HG03045 (cell line): ENCODE results near the gene ACP4.

Source experiments
- ATAC-seq: cut with Tn5 transposase; IDR thresholded peaks from one replicate; pipeline ENCODE4 v1.9.1; 2021; ENCODE audit warnings: mild to moderate bottlenecking, moderate library complexity; ENCODE audit not compliant: unreplicated experiment

The ACP4 gene

DNA sequence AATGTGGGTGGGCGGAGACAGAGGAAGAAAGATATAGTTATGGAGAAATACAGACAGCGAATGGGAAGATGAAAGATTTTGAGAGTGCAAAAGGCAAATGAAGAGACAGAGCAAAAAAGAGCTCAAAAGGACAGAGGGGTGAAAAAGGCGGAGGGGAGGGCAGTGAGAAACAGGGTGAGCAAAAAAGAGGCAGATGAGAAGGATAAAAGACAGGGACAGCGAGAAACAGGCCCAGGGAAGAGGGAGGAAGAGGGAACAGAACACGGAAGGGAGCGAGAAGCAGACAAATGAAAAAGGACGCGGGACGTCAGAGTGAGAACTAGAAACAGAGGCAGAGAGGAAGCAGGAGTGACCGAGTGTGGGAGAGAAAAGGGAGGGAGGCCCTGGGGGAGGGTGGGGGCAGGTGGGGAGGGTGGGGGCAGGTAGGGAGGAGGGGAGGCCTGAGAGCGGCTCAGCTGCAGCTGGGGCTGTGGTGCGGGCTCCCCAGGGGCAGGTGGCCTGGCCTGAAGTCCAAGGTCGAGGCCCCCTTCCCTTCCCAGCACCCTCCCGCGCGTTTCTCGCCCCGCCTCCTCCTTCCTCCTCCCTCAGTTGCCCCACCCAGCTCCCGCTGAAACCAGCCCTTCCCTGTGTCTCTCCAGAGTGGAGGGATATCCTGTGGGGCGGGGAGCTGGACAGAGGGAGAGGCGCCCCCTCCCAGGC lies 30.5 kb downstream of the ACP4 start:
- no peak for ATAC-seq

DNA sequence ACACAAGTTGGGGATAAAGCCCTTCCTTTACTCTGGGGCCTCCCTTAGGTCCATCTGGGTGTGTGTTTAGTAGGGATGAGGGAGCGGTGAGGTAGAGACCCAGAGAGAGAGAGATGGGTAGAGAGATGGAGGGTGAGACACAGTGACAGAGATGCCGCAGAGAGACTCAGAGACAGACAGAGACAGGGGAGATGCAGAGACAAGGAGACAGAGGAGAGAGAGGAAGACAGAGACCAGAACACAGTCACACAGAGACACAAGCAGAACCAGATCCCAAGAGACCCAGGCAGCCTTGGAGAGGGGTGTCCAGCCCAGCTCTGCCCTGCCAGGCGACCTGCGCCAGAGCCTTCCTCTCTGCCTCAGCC lies 31.0 kb downstream of the ACP4 start:
- ATAC-seq, result no peak

DNA sequence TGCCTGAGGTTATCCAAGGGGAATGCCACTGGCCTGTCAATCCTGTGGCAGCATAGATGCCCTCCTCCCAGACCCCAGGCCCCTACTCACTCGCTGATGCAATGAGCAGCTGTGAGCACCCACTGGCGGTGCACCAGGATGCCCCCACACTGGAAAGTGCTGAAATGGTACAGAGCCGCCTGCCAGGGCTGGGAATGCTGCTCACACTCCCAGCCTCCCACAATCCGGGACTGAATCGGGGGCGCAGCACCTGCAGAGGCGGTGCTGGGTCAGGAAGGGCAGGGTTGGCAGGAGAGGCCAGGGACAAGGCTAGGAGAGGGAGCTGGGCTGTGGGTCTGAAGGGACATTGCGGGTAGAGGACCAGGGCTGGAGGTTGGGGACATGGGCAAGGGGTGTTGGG lies 31.4 kb downstream of the ACP4 start:
- no peak for ATAC-seq

DNA sequence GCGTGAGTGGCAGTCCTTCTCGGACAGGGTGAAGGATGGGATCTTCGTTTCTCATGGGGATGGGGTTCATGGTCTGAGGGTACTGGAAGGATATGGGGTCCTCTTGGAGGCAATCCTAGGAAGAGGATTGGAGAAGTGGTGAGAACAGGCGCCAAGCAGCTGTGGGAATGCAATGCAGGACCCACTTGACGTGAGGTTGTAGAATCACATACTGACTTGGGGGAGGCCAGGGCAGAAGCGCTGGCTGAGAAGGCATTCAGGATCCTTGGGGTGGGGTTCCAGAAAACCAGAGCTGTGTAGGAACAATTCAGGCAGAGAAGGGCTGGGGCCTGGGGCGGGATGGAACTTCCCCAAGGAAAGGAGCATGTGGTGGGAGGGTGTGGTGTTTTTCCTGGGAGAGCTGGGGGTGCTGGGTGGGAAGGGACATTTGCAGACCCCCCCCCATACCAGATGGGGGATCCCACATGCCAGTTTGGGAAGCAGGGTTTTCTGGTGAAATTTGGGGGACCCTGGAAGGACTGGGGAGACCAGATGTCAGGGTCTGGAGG lies 32.5 kb downstream of the ACP4 start:
- ATAC-seq, result no peak

DNA sequence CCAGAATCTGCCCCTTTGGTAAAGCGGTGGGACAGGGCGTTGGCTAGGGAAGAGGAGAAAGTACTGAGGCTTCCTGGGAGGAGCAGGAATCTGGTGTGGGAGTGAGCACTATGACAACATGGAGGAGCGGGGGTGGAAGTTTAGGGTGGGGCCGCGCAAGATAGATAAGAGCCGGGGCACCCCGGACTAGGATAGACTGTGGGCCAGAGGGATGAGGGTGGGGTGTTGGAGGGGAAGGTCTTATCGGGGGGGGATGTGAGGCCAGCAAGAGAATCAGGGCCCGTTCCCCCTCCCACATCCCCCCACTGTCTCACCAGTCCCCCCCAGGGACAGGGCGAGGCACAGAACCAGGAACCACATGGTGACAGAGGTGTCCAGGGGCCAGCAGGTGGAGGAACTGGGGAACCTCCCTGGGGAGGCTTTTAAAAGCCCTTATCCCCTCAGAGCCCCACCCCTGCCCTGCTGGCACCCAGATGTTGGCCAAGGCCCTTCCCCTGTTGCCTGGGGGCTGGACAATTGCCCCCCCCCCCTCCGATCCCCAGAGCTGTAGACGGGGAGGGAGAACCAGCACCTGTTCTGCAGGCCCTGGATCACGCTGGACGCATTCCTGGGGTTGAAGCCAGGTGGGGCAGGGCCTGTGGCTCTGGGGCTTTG lies 33.3 kb downstream of the ACP4 start, which contains the start of gene KLK1:
TSS of gene KLK1 (minus strand) at position 399 of the 654 bp plus-strand sequence. CDS start at position 360, 39 bp downstream.
- no peak for ATAC-seq

DNA sequence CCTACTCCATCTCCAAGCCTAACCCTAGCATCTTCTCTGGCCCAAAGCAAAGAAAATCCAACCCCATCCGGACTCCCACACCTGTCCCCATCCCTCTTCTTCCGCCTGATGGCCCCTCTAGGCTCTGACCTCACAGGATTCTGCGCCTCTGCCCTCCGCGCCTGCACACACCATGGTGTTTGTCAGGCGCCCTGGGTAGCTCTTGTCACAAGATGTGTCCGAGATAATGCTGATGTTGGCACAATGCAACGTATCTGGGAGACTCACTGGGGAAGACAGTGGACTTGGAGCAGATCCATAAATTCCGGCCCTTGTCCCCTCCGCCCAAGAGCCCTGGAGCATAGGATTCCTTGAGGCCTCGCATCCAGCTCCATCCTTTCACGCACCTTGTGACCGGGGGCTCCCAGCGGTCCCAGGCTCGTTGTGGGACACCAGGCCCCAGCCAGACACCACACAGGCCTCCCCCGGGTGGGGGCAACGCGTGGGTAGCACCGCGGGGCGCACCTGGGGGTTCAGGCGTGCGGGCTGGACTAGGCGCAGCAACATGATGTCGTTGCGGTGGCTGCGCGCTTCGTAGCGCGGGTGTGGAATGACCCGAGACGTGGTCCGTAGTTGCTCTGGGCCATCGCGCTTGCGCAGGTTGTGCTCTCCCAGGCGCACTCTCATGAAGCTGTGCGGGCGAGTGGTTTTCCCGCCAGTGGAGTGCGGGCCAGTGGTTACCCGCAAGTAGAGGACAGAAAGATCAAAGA lies 36.5 kb downstream of the ACP4 start:
- no peak for ATAC-seq

DNA sequence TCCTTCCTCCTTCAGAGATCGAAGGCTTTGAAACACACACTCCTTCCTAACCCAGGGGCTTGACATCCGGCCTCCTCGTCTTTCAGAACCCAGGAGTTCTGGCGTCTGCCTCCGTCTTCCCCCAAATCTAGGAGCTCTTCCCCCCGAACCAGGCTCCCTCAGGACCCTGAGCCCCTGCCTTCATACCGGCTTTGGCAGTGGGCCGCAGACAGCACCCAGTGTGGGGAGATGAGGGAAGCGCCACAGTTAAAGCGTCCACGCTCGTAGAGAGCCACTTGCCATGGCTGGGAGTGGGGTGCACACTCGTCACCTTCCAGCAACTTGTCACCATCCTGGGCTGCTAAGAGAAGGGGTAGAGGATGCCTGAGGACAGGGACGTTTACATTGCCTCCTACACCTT lies 37.3 kb downstream of the ACP4 start:
- no peak for ATAC-seq

DNA sequence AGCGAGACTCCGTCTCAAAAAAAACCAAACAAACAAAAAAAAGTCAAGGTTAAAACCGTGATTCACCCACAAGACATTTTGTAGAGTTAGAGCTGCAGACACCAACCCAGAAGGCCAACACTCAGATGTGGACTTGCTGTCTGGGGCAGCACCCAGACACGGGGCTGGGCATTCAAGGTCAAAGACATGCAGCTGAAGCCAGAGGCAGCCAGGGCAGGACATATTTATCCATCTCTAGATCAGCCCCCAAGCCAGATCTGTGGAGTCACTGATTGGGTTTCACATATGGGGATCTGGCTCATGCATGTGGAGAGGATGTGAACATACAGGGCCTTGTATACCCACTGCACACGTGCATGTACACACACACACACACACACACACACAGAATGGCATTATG lies 39.6 kb downstream of the ACP4 start:
- ATAC-seq, result no peak

DNA sequence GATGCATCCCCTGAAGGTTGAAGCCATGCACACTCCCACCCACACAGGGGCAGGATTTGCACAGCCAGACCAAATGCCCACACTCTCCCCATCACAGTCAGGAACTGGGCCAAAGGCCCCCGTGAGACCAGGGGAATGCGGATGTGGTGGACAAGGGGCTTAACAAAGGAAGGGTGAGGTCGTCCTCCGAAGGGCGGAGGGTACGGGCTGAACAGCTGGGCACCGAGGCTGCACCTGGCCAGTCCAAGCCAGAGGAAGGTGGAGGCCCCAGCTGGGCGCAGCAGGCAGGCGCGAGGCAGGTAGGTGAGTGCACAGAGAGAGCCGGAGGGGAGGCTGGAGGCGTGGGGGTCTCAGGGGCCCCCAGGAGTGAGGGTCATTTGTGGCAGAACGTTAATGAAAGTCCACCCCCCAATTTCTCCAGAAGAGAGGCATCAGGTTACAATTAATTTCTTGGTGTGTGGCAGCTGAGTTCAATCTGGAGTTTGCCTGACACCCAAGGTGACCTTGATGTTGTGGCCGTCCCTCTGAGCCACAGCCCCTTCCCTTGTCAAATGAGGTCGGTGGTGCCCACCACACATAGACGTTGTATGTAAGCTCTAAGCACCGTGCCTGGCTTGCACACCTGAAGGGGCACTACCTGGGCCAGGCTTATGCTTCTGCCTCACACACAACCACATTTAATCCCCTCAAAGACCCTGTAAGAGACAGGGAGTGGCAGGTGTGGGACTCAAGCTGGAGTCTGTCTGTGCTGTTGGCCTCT lies 40.2 kb downstream of the ACP4 start:
- ATAC-seq, result no peak

DNA sequence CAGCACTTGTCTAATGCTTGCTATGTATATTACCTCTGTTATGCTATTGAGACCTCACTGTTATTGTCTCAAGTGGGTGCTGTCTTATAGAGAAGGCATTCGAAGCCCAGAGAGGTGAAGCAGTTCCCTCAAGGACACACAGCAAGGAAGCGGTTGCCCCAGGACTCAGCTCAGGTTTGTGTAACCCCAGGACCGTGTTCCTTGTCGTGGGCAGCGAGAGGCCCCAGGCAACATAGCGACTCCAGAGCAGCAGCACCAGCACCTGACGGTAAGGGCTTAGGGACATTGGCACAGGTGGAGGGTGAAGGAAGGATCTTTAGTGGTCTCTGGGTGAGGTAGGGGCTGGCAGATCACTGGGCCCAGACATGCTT lies 40.8 kb downstream of the ACP4 start:
- no peak for ATAC-seq

DNA sequence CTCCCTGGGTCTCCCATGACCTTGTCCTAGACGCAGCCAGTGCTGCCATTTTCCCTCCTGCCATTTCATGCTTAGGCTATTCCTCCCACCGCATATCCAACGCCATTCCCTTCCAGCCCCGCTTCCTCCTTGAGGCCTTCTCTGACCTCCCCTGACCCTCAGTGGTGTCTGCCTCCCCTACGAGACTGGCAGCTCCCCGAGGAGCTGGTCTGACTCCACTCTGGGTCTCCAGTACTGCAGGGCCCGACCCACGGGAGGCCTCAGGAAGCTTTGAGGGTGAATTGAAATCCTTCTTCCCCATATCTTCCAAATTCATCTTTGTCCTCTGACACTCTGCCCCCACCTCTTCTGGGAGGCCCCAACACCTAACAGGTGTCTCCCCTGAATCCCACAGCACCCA lies 42.5 kb downstream of the ACP4 start:
- ATAC-seq, result no peak

DNA sequence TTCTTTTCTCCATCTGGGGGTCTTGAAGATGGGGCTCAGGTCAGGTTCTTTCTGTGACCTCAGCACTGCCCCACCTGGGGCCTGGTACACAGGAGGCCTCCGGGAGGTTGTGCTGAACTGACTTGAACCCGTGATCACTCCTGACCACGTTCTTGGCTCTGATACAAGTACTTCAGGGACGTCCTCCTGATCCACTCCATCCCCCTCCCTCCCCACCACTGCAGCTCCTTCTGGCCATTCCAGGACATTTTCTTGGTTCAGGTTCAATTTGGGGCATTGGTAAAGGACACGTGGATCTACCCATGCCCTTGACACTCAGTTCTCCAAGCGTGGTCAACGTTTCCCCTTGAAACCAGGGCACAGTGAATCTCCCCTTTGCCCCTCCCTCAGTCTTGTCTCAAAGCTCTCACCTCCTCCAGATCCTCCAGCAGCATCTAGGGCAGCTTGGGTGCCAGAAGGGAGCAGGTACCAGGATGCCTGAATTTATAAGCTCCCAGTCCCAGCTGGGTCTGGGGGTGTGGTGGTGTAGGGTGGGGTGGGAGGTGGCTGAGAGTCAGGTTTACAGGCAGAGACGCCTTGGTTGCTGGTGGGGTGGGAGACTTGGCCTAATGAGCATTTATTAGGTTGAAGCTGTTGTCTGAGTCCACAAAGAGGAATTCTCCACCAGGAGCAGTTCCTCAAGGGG lies 43.0 kb downstream of the ACP4 start, which contains the start of gene KLK15:
TSS of gene KLK15 (minus strand) at position 458 of the 685 bp plus-strand sequence. CDS start 2,082 bp downstream, outside the sequence.
- no peak for ATAC-seq

DNA sequence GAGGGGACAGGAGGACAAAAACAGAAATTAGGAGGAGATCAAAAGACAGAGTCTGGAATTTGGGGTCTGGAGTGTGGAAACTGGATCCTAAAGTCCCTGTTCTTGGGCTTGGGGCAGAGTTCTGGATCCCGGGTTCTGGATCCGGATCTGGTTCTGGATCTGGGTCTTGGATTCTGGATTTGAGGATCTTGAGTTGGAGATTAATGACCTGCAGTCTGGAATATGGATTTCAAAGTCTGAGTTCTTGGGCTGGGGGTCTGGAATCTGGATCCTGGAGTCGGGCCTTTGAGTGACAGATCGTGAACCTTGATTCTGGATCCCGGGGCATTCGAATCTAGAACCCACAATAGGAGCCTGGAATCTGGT lies 43.6 kb downstream of the ACP4 start:
- ATAC-seq, result no peak

DNA sequence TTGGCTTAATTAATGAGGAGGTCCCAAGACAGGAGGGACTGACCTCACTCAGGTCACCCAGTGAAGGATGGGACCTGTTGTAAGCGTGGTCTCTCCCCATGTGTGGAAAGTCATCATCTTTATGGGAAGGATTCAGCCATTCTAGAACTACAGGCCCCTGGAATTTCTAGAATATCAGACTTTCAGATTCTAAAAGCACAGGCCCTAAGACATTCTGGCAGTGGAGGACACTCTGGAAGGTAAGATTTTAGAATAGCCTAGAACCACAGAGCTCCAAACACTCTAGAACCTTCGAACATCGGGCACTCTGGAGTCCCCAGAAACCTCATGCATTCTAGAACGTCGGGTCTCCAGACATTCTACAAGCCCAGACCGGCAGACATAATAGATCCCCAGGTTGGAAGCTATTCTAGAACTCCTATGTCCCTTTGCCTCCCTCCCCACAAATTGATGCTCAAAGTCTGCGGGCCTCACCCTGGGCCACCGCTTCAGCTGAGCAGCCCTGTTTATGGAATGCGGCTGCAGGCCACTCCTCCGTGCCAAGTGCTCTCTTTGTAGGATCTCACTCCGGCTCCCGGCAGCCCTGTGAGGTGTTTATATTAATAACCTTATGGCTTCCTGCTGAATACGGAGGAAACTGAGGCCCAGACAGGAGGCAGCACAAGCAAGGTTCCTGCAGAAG lies 45.0 kb downstream of the ACP4 start:
- ATAC-seq, result no peak

DNA sequence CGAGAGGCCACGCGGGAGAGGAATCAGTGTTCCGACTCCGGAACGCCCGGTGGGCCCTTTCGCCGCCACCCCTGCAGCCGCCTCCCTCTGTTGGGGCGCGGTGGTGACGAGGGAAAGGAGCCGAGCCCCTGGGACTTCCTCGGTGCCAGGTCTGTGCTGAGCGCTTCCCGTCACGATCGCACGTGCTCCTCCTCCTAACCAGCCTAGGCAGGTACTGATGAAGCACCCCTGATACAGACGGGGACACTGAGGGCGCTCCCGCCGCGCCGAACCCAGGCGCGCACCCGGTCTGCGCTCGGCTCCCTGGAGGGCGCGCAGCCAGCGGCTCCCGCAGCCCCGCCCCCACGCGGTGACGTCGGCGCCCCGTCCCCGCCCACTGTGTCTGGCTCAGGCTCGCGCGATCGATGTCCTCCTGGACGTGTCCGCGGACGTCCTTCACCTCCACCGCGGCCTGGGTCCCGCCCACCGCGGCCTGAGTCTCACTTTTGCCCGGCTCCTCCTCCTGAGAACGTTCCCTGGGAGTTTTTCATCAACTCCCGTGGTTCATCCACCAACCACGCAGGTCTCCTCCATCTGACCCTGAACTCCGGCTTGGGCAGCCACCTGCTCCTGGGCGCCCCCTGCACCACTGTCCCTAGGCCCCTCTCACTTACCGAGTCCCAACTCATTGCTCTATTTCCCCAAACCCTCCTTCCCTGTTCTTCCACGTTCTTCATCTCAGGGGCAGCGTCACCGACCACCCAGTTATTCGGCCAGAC lies 45.7 kb downstream of the ACP4 start:
- peak; percentile 81 for ATAC-seq

DNA sequence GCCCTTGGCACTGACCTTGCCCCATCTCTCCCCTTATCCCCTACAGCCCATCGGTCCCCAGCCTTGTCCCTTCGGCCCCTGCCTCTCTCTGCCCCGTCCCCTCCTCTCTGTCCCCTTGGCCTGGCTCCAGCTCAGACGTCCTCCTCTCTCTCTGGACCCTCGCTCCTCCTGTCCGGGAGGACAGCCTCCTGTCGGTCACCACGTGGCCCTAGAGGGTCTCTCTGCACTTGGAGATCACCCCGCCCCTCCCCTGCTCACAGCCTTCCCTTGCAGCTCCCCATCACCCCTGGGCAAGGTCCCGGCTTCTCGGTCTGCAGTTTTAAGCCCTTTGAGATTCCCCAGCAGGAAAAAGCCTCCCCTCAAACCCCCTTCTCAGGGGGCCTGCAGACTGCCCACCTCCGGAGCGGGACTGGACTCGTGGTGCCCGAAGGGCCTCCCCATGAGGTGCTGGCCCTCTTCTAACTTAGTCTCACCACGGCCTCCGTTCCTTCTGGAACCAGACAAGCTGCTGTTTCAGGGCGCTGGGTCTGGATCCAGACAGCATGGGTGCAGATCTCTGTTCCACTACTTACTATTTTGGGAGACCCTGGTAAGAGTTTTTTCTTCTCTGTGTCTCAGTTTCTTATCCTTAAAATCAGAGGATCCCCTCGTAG lies 46.5 kb downstream of the ACP4 start:
- no peak for ATAC-seq

DNA sequence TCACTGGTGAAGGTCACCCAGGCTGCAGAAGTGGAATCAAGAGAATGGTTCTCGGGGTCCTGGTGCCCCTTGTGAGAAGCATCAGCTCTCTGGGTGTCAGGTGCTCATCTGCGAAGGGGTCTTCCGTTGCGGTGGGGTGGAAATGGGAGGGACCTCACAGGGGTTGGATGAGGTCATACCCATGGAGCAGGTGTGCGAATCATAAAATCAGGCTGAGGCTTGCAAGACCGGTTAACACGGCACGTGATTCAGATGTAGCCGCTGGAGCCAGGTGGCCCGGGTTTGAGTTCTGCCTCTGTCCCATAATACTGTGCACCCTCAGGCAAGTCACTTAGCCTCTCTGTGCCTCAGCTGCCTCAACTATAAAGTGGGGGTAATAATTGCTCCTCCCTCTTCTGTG lies 47.1 kb downstream of the ACP4 start:
- no peak for ATAC-seq

DNA sequence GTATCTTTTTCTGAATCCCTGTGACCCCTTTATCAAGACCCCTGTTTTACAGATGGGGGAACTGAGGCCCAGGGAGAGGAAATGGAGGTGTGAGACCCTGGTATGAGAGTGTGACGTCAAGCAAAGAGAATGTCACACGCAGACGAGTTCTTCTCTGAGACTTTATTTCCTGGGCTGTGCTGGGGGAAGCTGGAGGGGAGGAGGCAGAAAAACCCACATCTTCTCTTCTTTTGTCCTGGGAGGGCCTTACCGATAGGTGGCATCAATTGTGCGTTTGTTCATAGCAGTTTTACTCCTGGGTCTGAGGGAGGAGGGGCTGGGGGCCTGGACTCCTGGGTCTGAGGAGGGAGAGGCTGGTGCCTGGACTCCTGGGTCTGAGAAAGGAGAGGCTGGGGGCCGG lies 48.0 kb downstream of the ACP4 start:
- ATAC-seq, result no peak
